ENCODE results near the gene HLCS.

Gene HLCS

DNA sequence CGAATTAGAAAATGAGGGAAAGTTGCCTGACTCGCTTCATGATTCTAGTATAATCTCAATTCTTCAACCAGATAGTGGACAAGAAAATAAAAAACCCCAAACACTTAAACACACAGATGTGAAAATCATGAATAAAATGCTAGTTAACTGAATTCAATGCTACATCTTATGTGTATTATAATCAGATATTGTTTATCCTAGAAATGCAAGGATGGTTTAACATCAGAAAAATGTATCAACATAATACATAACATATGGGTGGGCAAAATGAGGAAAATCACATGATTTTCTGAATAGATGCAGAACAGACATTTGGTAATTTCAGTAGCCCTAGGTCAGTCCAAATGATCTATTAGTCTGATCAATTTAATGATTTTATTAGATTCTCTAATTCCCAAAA is 170.4 kb downstream of the HLCS start:
- DNase-seq (ENCODE audit: low read depth, low spot score) = no peak
- no peak overlapping the region for H3K4me3 ChIP-seq (ENCODE audit: low read length)
- WGBS (ENCODE audit: insufficient coverage, insufficient read length) = no CpG with 5 or more reads among the region's 2 CpGs
- no peaks in the 10 kb centered on the region for H3K9me3 ChIP-seq (ENCODE audit: control insufficient read depth, insufficient read depth, low read length)
- no peaks in the 10 kb centered on the region for H3K36me3 ChIP-seq (ENCODE audit: control insufficient read depth, insufficient read depth, low read length)
- peaks cover 4% of the 10 kb centered on the region for H3K4me1 ChIP-seq (ENCODE audit: control insufficient read depth, insufficient read depth, low read length)
- no peaks in the 10 kb centered on the region for H3K27me3 ChIP-seq (ENCODE audit: control insufficient read depth, insufficient read depth, low read length)
- H3K27ac ChIP-seq (ENCODE audit: low read length) = no peak overlapping the region

DNA sequence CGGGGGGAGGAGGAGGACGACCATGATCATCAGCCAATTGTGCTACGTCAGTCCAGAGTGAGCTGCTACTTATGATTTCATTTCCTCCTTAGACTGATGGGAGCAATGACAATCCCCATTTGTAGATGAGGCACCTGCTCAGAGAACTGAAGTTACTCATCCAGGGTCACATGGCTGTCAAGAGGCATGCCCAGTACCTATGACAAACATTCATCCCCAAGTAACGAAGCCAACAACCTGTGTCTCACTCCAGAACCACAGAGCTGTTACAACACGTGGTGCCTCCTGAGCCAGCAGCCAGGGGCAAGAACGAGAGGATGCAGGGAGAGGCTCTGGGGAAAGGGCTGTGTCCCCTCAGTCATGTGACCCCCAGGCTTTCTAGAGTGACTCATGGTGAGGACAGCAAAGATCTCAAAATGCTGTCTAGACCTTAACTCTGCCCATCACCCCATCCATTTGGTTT is 173.9 kb downstream of the HLCS start:
- no CpG with 5 or more reads among the region's 6 CpGs for WGBS (ENCODE audit: insufficient coverage, insufficient read length)
- H3K4me1 ChIP-seq (ENCODE audit: control insufficient read depth, insufficient read depth, low read length) = peaks cover 4% of the 10 kb centered on the region
- H3K4me3 ChIP-seq (ENCODE audit: low read length) = no peak overlapping the region
- no peaks in the 10 kb centered on the region for H3K9me3 ChIP-seq (ENCODE audit: control insufficient read depth, insufficient read depth, low read length)
- DNase-seq (ENCODE audit: low read depth, low spot score) = no peak
- no peak overlapping the region for H3K27ac ChIP-seq (ENCODE audit: low read length)
- H3K36me3 ChIP-seq (ENCODE audit: control insufficient read depth, insufficient read depth, low read length) = no peaks in the 10 kb centered on the region
- no peaks in the 10 kb centered on the region for H3K27me3 ChIP-seq (ENCODE audit: control insufficient read depth, insufficient read depth, low read length)

GRCh38 chr21:36791695-36792470 is 174.6 kb downstream of the HLCS start:
- no CpG with 5 or more reads among the region's 21 CpGs for WGBS (ENCODE audit: insufficient coverage, insufficient read length)
- H3K4me3 ChIP-seq (ENCODE audit: low read length) = no peak overlapping the region
- H3K36me3 ChIP-seq (ENCODE audit: control insufficient read depth, insufficient read depth, low read length) = no peaks in the 10 kb centered on the region
- peaks cover 4% of the 10 kb centered on the region for H3K4me1 ChIP-seq (ENCODE audit: control insufficient read depth, insufficient read depth, low read length)
- no peak for DNase-seq (ENCODE audit: low read depth, low spot score)
- H3K9me3 ChIP-seq (ENCODE audit: control insufficient read depth, insufficient read depth, low read length) = no peaks in the 10 kb centered on the region
- no peak overlapping the region for H3K27ac ChIP-seq (ENCODE audit: low read length)
- H3K27me3 ChIP-seq (ENCODE audit: control insufficient read depth, insufficient read depth, low read length) = no peaks in the 10 kb centered on the region

GRCh38 chr21:36791180-36791579 is 175.3 kb downstream of the HLCS start:
- peaks cover 4% of the 10 kb centered on the region for H3K4me1 ChIP-seq (ENCODE audit: control insufficient read depth, insufficient read depth, low read length)

GRCh38 chr21:36790616-36791015 is 175.9 kb downstream of the HLCS start:
- Histone ChIP-seq H3K4me3 (ENCODE audit: low read length) (no peak overlapping the region), H3K4me1 (ENCODE audit: control insufficient read depth, insufficient read depth, low read length) (peaks cover 4% of the 10 kb centered on the region), H3K36me3 (ENCODE audit: control insufficient read depth, insufficient read depth, low read length) (no peaks in the 10 kb centered on the region), H3K27me3 (ENCODE audit: control insufficient read depth, insufficient read depth, low read length) (no peaks in the 10 kb centered on the region), H3K27ac (ENCODE audit: low read length) (no peak overlapping the region), H3K9me3 (ENCODE audit: control insufficient read depth, insufficient read depth, low read length) (no peaks in the 10 kb centered on the region)
- DNase-seq (ENCODE audit: low read depth, low spot score) = no peak
- no CpG with 5 or more reads among the region's 7 CpGs for WGBS (ENCODE audit: insufficient coverage, insufficient read length)

More at GRCh38 chr21:36791180-36791579, 175.3 kb downstream of the HLCS start:
- WGBS (ENCODE audit: insufficient coverage, insufficient read length) = no CpG with 5 or more reads among the region's 10 CpGs
- Histone ChIP-seq H3K4me3 (ENCODE audit: low read length) (no peak overlapping the region), H3K36me3 (ENCODE audit: control insufficient read depth, insufficient read depth, low read length) (no peaks in the 10 kb centered on the region), H3K9me3 (ENCODE audit: control insufficient read depth, insufficient read depth, low read length) (no peaks in the 10 kb centered on the region), H3K27me3 (ENCODE audit: control insufficient read depth, insufficient read depth, low read length) (no peaks in the 10 kb centered on the region), H3K27ac (ENCODE audit: low read length) (no peak overlapping the region)
- no peak for DNase-seq (ENCODE audit: low read depth, low spot score)

- no CpG with 5 or more reads among the region's 12 CpGs for WGBS (ENCODE audit: insufficient coverage, insufficient read length)
- DNase-seq (ENCODE audit: low read depth, low spot score) = no peak
- Histone ChIP-seq H3K4me1 (ENCODE audit: control insufficient read depth, insufficient read depth, low read length) (peaks cover 6% of the 10 kb centered on the region), H3K9me3 (ENCODE audit: control insufficient read depth, insufficient read depth, low read length) (no peaks in the 10 kb centered on the region), H3K36me3 (ENCODE audit: control insufficient read depth, insufficient read depth, low read length) (no peaks in the 10 kb centered on the region), H3K27me3 (ENCODE audit: control insufficient read depth, insufficient read depth, low read length) (no peaks in the 10 kb centered on the region), H3K27ac (ENCODE audit: low read length) (no peak overlapping the region), H3K4me3 (ENCODE audit: low read length) (no peak overlapping the region)
These were observed 178.3 kb downstream of the HLCS start for GRCh38 chr21:36788120-36788638.

DNA sequence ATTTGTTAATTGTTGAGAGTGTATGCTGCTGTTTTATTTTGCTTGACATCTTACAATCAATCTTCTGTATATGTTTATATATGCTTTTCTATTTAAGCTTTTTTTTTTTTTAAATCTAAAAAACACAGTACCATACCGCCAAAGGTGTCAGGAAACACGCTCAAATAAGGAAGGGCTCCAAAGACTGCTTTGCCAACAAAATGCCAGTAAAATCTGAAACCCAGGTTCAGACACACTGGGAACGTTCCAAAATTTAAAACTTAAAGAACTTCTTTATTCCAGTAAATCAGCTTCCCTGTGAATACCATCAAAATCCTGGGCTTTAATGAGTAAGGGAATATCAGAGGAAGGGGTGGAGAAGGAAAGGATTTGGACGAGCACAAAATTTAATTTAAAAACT is 180.3 kb downstream of the HLCS start:
- H3K4me1 ChIP-seq (ENCODE audit: control insufficient read depth, insufficient read depth, low read length) = peaks cover 2% of the 10 kb centered on the region; the same call in 1 of the 2 replicates
- H3K9me3 ChIP-seq (ENCODE audit: control insufficient read depth, insufficient read depth, low read length) = no peaks in the 10 kb centered on the region
- H3K4me3 ChIP-seq (ENCODE audit: low read length) = no peak overlapping the region
- no peaks in the 10 kb centered on the region for H3K36me3 ChIP-seq (ENCODE audit: control insufficient read depth, insufficient read depth, low read length)
- H3K27ac ChIP-seq (ENCODE audit: low read length) = no peak overlapping the region
- no CpG with 5 or more reads among the region's 4 CpGs for WGBS (ENCODE audit: insufficient coverage, insufficient read length)
- no peak for DNase-seq (ENCODE audit: low read depth, low spot score)
- H3K27me3 ChIP-seq (ENCODE audit: control insufficient read depth, insufficient read depth, low read length) = no peaks in the 10 kb centered on the region

DNA sequence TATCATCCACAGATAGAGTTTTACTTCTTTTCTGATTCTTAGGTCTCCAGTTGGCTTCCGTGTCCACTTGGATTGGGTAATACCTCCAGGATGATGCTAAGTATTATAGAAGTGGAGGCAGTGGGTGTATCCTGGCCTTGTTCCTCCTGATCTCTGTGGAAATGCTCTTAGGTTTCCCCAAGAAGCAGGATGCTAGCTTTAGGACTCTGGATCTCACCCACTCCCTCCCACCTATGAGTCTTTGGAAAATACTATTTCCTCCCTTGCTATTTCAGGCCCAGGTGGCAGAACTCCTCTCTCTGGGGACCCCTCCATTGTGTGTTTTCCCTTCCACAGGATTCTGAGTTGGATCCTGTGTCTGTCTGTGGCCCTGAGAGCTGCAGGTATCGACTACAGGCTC is 180.9 kb downstream of the HLCS start:
- peaks cover 2% of the 10 kb centered on the region; the same call in 1 of the 2 replicates for H3K4me1 ChIP-seq (ENCODE audit: control insufficient read depth, insufficient read depth, low read length)
- no peak for DNase-seq (ENCODE audit: low read depth, low spot score)
- no peak overlapping the region for H3K4me3 ChIP-seq (ENCODE audit: low read length)
- no peaks in the 10 kb centered on the region for H3K36me3 ChIP-seq (ENCODE audit: control insufficient read depth, insufficient read depth, low read length)
- no peak overlapping the region for H3K27ac ChIP-seq (ENCODE audit: low read length)
- WGBS (ENCODE audit: insufficient coverage, insufficient read length) = no CpG with 5 or more reads among the region's 2 CpGs
- no peaks in the 10 kb centered on the region for H3K9me3 ChIP-seq (ENCODE audit: control insufficient read depth, insufficient read depth, low read length)
- H3K27me3 ChIP-seq (ENCODE audit: control insufficient read depth, insufficient read depth, low read length) = no peaks in the 10 kb centered on the region

DNA sequence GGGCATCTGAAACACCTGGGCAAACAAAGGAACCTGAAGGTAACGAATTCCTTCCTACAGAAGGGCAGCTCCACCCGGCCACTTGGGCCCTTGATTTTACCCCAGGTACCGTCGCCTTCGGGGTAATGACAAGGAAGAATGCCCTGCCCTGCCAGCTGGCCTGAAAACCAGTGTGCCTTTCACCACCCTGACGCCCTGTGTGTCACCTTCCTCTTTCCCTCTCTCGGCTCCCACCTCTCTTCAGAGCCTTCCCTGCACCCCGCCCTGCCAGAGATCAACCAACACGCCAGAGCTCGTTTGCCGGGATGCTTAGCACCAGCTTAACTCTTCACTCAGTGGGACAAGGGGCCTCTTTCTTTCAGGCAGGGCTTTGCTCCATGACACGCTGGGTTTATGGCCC is 181.5 kb downstream of the HLCS start:
- WGBS (ENCODE audit: insufficient coverage, insufficient read length) = no CpG with 5 or more reads among the region's 12 CpGs
- Histone ChIP-seq H3K4me3 (ENCODE audit: low read length) (no peak overlapping the region), H3K36me3 (ENCODE audit: control insufficient read depth, insufficient read depth, low read length) (no peaks in the 10 kb centered on the region), H3K4me1 (ENCODE audit: control insufficient read depth, insufficient read depth, low read length) (peaks cover 2% of the 10 kb centered on the region; the same call in 1 of the 2 replicates), H3K27me3 (ENCODE audit: control insufficient read depth, insufficient read depth, low read length) (no peaks in the 10 kb centered on the region), H3K9me3 (ENCODE audit: control insufficient read depth, insufficient read depth, low read length) (no peaks in the 10 kb centered on the region), H3K27ac (ENCODE audit: low read length) (no peak overlapping the region)
- no peak for DNase-seq (ENCODE audit: low read depth, low spot score)

GRCh38 chr21:36783612-36784374 is 182.7 kb downstream of the HLCS start:
- DNase-seq (ENCODE audit: low read depth, low spot score) = no peak
- Histone ChIP-seq H3K27me3 (ENCODE audit: control insufficient read depth, insufficient read depth, low read length) (no peaks in the 10 kb centered on the region), H3K27ac (ENCODE audit: low read length) (no peak overlapping the region), H3K36me3 (ENCODE audit: control insufficient read depth, insufficient read depth, low read length) (no peaks in the 10 kb centered on the region), H3K4me3 (ENCODE audit: low read length) (no peak overlapping the region), H3K4me1 (ENCODE audit: control insufficient read depth, insufficient read depth, low read length) (peaks cover 2% of the 10 kb centered on the region; the same call in 1 of the 2 replicates), H3K9me3 (ENCODE audit: control insufficient read depth, insufficient read depth, low read length) (no peaks in the 10 kb centered on the region)
- no CpG with 5 or more reads among the region's 8 CpGs for WGBS (ENCODE audit: insufficient coverage, insufficient read length)

Measured in iPS DF 6.9 (cell line).